Nephron progenitor cell (in vitro differentiated cells): ENCODE measurements around the gene CRLF2.

Experiments
- DNase-seq: peaks from one replicate; pipeline ENCODE4 v3.0.0; 2021
- H3K27ac Mint-ChIP-seq: 2 replicates; pipeline ENCODE4 v1.8.0; 2021; ENCODE audit warnings: mild to moderate bottlenecking, moderate library complexity, mixed read lengths
- H3K27me3 Mint-ChIP-seq: 2 replicates; pipeline ENCODE4 v1.8.0; 2021; ENCODE audit warnings: mild to moderate bottlenecking, low read depth, mixed read lengths; ENCODE audit not compliant: poor library complexity
- H3K36me3 Mint-ChIP-seq: 2 replicates; pipeline ENCODE4 v1.8.0; 2021; ENCODE audit warnings: low read depth, mixed read lengths
- H3K4me1 Mint-ChIP-seq: 2 replicates; pipeline ENCODE4 v1.8.0; 2021; ENCODE audit warnings: mixed read lengths
- H3K4me3 Mint-ChIP-seq: 2 replicates; pipeline ENCODE4 v1.8.0; 2021; ENCODE audit warnings: mild to moderate bottlenecking, moderate library complexity, mixed read lengths
- H3K9me3 Mint-ChIP-seq: 2 replicates; pipeline ENCODE4 v1.8.0; 2021; ENCODE audit warnings: mild to moderate bottlenecking, moderate library complexity, mixed read lengths
- TF ChIP-seq, protein P1 (sequence below): fragments of 200-600 bp; sonication (generic); IDR thresholded peaks from 2 replicates; pipeline ENCODE4 v1.5.0; 2021; ENCODE audit warnings: antibody characterized with exemption

The CRLF2 gene

DNA sequence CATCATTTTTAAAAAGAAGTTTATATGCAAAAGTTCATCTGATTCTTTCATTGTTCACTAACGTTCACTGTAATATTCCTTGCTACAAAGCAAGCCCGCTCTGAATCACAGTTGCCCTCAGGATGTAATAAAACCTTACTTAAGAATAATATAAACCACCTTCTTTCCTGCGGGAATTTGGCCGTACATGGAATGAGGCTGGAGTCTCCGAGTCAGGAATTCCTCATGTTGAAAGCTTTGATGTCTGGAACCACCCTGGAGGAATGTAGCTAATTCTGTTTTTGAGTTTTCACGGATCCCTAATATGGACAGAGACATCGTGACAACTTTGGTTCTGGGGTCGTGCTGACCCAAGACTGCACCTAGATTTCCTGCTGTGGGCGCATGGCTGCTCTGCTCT, 58.5 kb downstream of the CRLF2 start:
- DNase-seq: no peak

DNA sequence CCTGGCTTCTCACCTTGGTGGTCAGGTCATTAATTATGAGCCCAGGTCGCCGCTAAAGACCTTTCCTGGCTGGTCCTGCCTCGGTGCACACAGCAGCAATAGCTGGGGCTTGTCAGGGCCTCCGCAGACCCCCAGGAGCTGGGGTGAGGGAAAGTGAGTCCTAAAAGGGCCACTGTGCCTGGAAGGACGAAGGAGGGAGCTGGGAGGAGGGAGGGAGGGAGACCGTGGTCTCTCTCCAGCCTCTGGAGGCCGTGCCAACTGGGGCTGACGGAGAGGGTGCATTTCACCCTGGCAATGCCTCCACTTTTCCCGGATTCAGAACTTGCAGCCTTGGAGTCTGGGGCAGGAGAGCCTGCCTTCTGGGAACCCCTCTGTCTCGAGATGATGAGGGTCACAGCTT, 60.4 kb downstream of the CRLF2 start:
- H3K9me3 Mint-ChIP-seq: no peaks in the 10 kb centered on the region
- no peak overlapping the region for H3K27ac Mint-ChIP-seq

More for the DNA sequence above, 58.5 kb downstream of the CRLF2 start:
- Mint-ChIP-seq H3K4me1 (peaks cover 19% of the 10 kb centered on the region), H3K27ac (no peak overlapping the region), H3K27me3 (peaks cover 29% of the 10 kb centered on the region), H3K36me3 (no peaks in the 10 kb centered on the region), H3K9me3 (no peaks in the 10 kb centered on the region), H3K4me3 (no peak overlapping the region)
- TF ChIP-seq, protein P1, sequence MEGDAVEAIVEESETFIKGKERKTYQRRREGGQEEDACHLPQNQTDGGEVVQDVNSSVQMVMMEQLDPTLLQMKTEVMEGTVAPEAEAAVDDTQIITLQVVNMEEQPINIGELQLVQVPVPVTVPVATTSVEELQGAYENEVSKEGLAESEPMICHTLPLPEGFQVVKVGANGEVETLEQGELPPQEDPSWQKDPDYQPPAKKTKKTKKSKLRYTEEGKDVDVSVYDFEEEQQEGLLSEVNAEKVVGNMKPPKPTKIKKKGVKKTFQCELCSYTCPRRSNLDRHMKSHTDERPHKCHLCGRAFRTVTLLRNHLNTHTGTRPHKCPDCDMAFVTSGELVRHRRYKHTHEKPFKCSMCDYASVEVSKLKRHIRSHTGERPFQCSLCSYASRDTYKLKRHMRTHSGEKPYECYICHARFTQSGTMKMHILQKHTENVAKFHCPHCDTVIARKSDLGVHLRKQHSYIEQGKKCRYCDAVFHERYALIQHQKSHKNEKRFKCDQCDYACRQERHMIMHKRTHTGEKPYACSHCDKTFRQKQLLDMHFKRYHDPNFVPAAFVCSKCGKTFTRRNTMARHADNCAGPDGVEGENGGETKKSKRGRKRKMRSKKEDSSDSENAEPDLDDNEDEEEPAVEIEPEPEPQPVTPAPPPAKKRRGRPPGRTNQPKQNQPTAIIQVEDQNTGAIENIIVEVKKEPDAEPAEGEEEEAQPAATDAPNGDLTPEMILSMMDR: no peak

DNA sequence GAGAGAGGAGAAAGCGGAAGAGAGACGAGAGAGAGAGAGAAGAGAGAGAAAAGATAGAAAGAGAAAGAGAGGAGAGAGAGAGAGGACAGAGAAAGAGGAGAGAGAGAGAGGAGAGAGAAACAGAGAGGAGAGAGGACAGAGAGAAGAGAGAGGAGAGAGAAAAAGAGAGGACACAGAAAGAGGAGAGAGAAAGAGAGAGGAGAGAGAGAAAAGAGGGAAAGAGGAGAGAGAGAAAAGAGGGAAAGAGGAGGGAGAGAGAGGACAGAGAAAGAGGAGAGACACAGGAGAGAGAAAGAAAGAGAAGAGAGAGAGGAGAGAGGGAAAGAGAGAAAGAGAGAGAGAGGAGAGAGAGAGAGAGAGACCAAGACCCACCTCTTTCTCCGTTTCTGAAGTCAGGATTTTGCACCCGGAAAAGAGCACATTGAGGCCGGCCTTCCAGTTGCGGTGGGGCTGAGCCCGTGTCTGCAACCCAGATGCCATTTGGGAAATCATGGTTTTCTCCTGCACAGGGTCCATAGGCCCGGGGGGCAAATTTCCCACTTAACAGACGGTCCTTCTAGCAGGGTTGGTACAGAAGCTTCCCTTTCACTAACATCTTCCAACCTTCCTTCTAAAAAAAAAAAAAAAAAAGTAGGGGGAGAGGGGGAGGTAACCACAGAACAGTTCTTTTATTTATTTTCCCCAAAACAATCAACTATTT, 60.9 kb downstream of the CRLF2 start:
- H3K4me3 Mint-ChIP-seq: no peak overlapping the region
- TF ChIP-seq, protein P1: no peak
- no peaks in the 10 kb centered on the region for H3K9me3 Mint-ChIP-seq
- no peaks in the 10 kb centered on the region for H3K36me3 Mint-ChIP-seq
- peaks cover 28% of the 10 kb centered on the region for H3K4me1 Mint-ChIP-seq
- H3K27ac Mint-ChIP-seq: peak overlapping the region; percentile 81
- DNase-seq: no peak
- peaks cover 27% of the 10 kb centered on the region for H3K27me3 Mint-ChIP-seq

More for the DNA sequence above, 60.4 kb downstream of the CRLF2 start:
- DNase-seq: peak; percentile 31
- H3K27me3 Mint-ChIP-seq: peaks cover 27% of the 10 kb centered on the region
- peaks cover 28% of the 10 kb centered on the region for H3K4me1 Mint-ChIP-seq
- TF ChIP-seq, protein P1: no peak
- no peak overlapping the region for H3K4me3 Mint-ChIP-seq
- no peaks in the 10 kb centered on the region for H3K36me3 Mint-ChIP-seq

DNA sequence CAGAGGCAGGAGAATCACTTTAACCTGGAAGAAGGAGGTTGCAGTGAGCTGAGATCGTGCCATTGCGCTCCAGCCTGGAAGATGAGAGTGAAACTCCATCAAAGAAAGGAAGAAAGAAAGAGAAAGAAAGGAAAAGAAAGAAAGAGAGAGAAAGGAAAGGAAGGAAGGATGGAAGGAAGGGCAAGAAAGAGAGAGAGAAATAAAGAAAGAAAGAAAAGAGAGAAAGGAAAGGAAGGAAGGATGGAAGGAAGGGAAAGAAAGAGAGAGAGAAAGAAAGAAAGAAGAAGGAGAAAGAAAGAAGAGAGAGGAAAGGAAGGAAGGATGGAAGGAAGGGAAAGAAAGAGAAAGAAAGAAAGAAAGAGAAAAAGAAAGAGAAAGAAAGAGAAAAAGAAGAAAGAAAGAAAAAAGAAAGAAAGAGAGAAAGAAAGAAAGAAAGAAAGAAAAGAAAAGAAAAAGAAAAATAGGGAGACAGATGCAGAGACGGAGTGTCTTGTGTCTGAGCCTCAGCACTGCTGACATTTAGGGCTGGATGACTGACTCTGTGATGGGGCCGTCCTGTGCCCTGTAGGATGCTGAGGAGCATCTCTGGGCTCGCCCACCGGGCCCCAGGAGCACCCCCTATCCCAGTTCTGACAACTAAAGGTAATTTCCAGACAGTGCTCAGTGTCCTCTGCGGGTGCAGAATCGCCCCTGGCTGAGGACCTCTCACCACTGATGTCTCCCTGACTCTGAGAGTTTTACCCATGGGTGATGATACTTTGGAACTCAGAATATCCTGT, 61.7 kb downstream of the CRLF2 start:
- no peak overlapping the region for H3K4me3 Mint-ChIP-seq
- TF ChIP-seq, protein P1: no peak
- H3K9me3 Mint-ChIP-seq: no peaks in the 10 kb centered on the region
- H3K27ac Mint-ChIP-seq: peak overlapping the region; percentile 81
- H3K27me3 Mint-ChIP-seq: peaks cover 27% of the 10 kb centered on the region
- peaks cover 28% of the 10 kb centered on the region for H3K4me1 Mint-ChIP-seq
- no peaks in the 10 kb centered on the region for H3K36me3 Mint-ChIP-seq
- no peak for DNase-seq

DNA sequence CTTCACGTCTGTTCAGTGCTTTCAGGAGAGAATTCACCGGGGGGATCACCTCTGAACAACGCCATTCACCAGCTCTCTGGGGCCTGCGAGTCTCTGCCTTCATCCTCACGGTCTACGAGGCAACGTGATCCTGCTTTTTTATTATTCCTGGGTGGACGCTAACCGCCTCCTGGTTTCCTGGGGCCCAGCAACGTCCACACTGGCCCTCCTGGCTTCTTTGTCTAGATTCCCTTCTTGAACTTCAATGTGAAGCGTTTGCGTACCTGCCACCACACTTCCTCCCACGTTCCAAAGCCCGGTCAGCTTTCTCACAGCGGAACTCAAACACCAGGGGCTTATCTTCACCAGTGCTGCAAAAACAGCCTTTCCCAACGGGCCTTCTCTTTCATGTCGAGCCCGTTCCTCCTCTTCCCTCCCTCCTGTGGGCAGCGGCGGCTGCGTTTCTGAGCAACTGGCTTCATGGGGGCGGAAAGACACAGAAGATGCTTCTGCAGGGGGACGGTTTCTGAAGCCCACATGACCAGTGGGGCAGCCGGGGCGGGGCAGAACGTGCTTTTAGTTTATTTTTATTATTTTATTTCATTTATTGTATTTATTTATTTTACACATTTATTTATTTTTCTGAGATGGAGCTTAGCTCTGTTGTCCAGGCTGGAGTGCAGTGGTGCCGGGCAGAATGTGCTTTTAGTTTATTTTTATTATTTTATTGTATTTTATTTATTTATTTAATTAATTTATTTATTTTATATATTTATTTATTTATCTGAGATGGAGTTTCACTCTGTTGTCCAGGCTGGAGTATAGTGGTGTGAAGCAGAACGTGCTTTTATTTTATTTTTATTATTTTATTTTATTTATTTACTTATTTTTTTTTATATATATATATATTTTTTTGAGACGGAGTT, 64.6 kb downstream of the CRLF2 start:
- H3K36me3 Mint-ChIP-seq: no peaks in the 10 kb centered on the region
- H3K4me1 Mint-ChIP-seq: peaks cover 30% of the 10 kb centered on the region
- H3K27me3 Mint-ChIP-seq: peaks cover 29% of the 10 kb centered on the region
- peak overlapping the region; percentile 93 for H3K27ac Mint-ChIP-seq
- H3K9me3 Mint-ChIP-seq: no peaks in the 10 kb centered on the region
- no peak for DNase-seq
- H3K4me3 Mint-ChIP-seq: peak overlapping the region; percentile 33
- TF ChIP-seq, protein P1: no peak
